22Rv1 (cell line): ENCODE data around the gene PLPP7.

Experiments
- H3K27ac ChIP-seq: fragments of 450-650 bp; 2 replicates; pipeline ENCODE4 v1.5.1; 2017
- CTCF ChIP-seq: fragments of 450-650 bp; IDR thresholded peaks from 2 replicates; pipeline ENCODE4 v1.5.1; 2017; ENCODE audit warnings: mild to moderate bottlenecking
- ZFX ChIP-seq: fragments of 450-650 bp; IDR thresholded peaks from 2 replicates; pipeline ENCODE4 v1.6.1; 2017; ENCODE audit warnings: antibody characterized with exemption, borderline replicate concordance

PLPP7 gene

GRCh38 chr9:131296906-131297500, 7.5 kb downstream of the PLPP7 start:
- H3K27ac ChIP-seq = no peak overlapping the region
- no peak for TF ChIP-seq CTCF
- no peak for TF ChIP-seq ZFX

- no peak overlapping the region for H3K27ac ChIP-seq
- no peak for TF ChIP-seq CTCF
- TF ChIP-seq ZFX = no peak
These were observed 8.4 kb downstream of the PLPP7 start for GRCh38 chr9:131297903-131298302.

GRCh38 chr9:131298341-131298740, 8.8 kb downstream of the PLPP7 start:
- TF ChIP-seq ZFX (no peak), CTCF (no peak)
- no peak overlapping the region for H3K27ac ChIP-seq

- H3K27ac ChIP-seq = no peak overlapping the region
- TF ChIP-seq CTCF (no peak), ZFX (no peak)
These were observed 9.3 kb downstream of the PLPP7 start for GRCh38 chr9:131298816-131299215.

- TF ChIP-seq ZFX (no peak), CTCF (no peak)
- no peak overlapping the region for H3K27ac ChIP-seq
These were observed 9.9 kb downstream of the PLPP7 start for GRCh38 chr9:131299346-131299960.

GRCh38 chr9:131299961-131300347, 10.4 kb downstream of the PLPP7 start:
- H3K27ac ChIP-seq = no peak overlapping the region
- TF ChIP-seq ZFX = no peak
- no peak for TF ChIP-seq CTCF

GRCh38 chr9:131300444-131300843, 10.9 kb downstream of the PLPP7 start:
- no peak overlapping the region for H3K27ac ChIP-seq
- no peak for TF ChIP-seq ZFX
- TF ChIP-seq CTCF = no peak
